ENCODE data around the gene CASP6.

CASP6 gene

DNA sequence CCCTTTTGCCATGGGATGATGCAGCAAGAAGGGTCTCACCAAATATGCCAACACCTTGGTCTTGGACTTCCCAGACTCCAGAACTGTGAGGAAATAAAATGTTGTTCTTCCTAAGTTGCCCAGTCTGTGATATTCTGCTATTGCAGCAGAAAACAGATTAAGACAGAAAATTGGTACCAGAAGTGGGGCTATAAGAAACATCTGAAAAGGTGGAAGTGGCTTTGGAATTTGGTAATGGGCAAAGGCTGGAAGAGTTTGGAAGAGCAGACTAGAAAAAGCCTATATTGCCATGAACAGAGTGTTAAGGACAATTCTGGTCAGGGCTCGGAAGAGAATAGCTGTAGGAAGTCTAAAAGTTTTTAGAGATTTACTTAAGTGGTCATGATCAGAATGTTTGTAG, 27.4 kb downstream of the CASP6 start:
- no peak for DNase-seq (ENCODE audit: low read depth, low spot score)
- in situ Hi-C loops (cut with HindIII; ENCODE audit: low sequenced_read_pairs) = no loop called here
- no peak overlapping the region for H3K4me3 ChIP-seq (ENCODE audit: low read depth, low read length)
- TF ChIP-seq, protein P1, sequence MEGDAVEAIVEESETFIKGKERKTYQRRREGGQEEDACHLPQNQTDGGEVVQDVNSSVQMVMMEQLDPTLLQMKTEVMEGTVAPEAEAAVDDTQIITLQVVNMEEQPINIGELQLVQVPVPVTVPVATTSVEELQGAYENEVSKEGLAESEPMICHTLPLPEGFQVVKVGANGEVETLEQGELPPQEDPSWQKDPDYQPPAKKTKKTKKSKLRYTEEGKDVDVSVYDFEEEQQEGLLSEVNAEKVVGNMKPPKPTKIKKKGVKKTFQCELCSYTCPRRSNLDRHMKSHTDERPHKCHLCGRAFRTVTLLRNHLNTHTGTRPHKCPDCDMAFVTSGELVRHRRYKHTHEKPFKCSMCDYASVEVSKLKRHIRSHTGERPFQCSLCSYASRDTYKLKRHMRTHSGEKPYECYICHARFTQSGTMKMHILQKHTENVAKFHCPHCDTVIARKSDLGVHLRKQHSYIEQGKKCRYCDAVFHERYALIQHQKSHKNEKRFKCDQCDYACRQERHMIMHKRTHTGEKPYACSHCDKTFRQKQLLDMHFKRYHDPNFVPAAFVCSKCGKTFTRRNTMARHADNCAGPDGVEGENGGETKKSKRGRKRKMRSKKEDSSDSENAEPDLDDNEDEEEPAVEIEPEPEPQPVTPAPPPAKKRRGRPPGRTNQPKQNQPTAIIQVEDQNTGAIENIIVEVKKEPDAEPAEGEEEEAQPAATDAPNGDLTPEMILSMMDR (IDR thresholded peaks at IDR 0.05; ENCODE audit: low read depth, low read length) = no peak

GRCh38 chr4:109675181-109675580, 28.1 kb downstream of the CASP6 start:
- H3K4me3 ChIP-seq (ENCODE audit: low read depth, low read length) = no peak overlapping the region
- TF ChIP-seq, protein P1 (IDR thresholded peaks at IDR 0.05; ENCODE audit: low read depth, low read length) = no peak
- in situ Hi-C loops (cut with HindIII; ENCODE audit: low sequenced_read_pairs) = no loop called here
- no peak for DNase-seq (ENCODE audit: low read depth, low spot score)

DNA sequence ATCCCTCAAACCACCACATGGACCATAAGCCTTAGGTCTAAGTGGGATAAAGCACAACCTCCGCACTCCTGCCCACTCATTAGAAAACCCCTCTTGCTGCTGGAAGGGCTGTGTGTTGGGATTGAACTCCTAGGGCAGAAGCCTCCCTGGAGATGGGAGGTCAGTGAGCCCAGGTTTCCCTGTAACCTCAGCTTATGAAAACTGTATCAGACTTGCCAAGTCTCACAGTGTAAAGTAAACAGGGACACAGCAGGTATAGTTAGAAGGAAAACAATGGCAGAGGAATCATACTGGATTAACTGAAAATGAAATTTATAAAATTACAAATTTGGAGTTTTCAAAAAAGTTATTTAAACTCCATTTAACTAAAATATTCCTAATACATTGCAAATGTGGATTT, 29.9 kb downstream of the CASP6 start:
- TF ChIP-seq, protein P1 (IDR thresholded peaks at IDR 0.05; ENCODE audit: low read depth, low read length) = no peak
- H3K4me3 ChIP-seq (ENCODE audit: low read depth, low read length) = no peak overlapping the region
- in situ Hi-C loops (cut with HindIII; ENCODE audit: low sequenced_read_pairs) = no loop called here
- no peak for DNase-seq (ENCODE audit: low read depth, low spot score)

GRCh38 chr4:109672169-109672930, 30.9 kb downstream of the CASP6 start:
- TF ChIP-seq, protein P1 (IDR thresholded peaks at IDR 0.05; ENCODE audit: low read depth, low read length) = no peak
- in situ Hi-C loops (cut with HindIII; ENCODE audit: low sequenced_read_pairs) = no loop called here
- no peak overlapping the region for H3K4me3 ChIP-seq (ENCODE audit: low read depth, low read length)

GRCh38 chr4:109671350-109671749, 31.9 kb downstream of the CASP6 start:
- DNase-seq (ENCODE audit: low read depth, low spot score) = no peak
- H3K4me3 ChIP-seq (ENCODE audit: low read depth, low read length) = no peak overlapping the region
- in situ Hi-C loops (cut with HindIII; ENCODE audit: low sequenced_read_pairs) = no loop called here
- TF ChIP-seq, protein P1 (IDR thresholded peaks at IDR 0.05; ENCODE audit: low read depth, low read length) = no peak

More at GRCh38 chr4:109672169-109672930, 30.9 kb downstream of the CASP6 start:
- DNase-seq (ENCODE audit: low read depth, low spot score) = no peak

GRCh38 chr4:109665783-109666485, 37.3 kb downstream of the CASP6 start:
- in situ Hi-C loops (cut with HindIII; ENCODE audit: low sequenced_read_pairs) = no loop called here
- TF ChIP-seq, protein P1 (IDR thresholded peaks at IDR 0.05; ENCODE audit: low read depth, low read length) = no peak
- no peak for DNase-seq (ENCODE audit: low read depth, low spot score)
- H3K4me3 ChIP-seq (ENCODE audit: low read depth, low read length) = no peak overlapping the region
